IMR-90 (cell line): Measurements from ENCODE around the gene B2M.

Experiments used
- CHD1 ChIP-seq: IDR thresholded peaks from 2 replicates; pipeline ENCODE4 v1.6.1; 2012; ENCODE audit warnings: low read depth, low read length, improper control_type of control experiment
- FOS ChIP-seq: fragments of 150-350 bp; IDR thresholded peaks from 2 replicates; pipeline ENCODE4 v1.6.1; 2016; ENCODE audit warnings: low read depth, low read length
- MAFK ChIP-seq: IDR thresholded peaks from 2 replicates; pipeline ENCODE4 v1.6.1; 2012; ENCODE audit warnings: low read depth, low read length, improper control_type of control experiment
- MXI1 ChIP-seq: IDR thresholded peaks from 2 replicates; pipeline ENCODE4 v1.6.1; 2012; ENCODE audit warnings: low read depth, mild to moderate bottlenecking, low read length, moderate library complexity, borderline replicate concordance
- POLR2A ChIP-seq: IDR thresholded peaks from 2 replicates; pipeline ENCODE4 v1.6.1; 2012; ENCODE audit warnings: mild to moderate bottlenecking, low read depth, low read length
- RAD21 ChIP-seq: IDR thresholded peaks from 2 replicates; pipeline ENCODE4 v1.6.1; 2012; ENCODE audit warnings: low read length, improper control_type of control experiment
- SMC3 ChIP-seq: fragments of 150-350 bp; IDR thresholded peaks from 2 replicates; pipeline ENCODE4 v1.6.1; 2016; ENCODE audit warnings: low read depth, mild to moderate bottlenecking, antibody characterized with exemption, low read length, moderate library complexity
- TF ChIP-seq, protein P1 (sequence below): conservative IDR thresholded peaks from 2 replicates; pipeline ENCODE4 v1.5.1; 2012; ENCODE audit warnings: mild to moderate bottlenecking, low read depth, low read length, improper control_type of control experiment

DNA sequence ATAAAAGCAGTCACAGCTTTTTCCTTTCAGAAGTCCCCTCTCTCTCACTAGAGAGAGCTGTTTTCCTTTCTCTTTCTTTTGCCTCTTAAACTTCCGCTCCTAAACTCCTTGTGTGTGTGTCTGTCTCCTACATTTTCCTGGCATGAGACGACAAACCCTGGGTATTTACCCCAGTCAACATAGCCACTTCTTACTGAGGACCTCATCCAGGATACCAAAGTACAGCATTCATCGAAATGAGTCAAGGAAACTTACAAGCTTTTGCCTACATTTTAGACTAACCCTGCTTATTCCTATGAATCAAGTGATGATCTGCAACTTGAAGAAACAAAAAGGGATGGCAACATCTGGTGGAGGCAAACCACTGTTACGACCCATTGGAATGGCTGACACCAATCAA, 16.9 kb upstream of the B2M start:
- TF ChIP-seq, protein P1, sequence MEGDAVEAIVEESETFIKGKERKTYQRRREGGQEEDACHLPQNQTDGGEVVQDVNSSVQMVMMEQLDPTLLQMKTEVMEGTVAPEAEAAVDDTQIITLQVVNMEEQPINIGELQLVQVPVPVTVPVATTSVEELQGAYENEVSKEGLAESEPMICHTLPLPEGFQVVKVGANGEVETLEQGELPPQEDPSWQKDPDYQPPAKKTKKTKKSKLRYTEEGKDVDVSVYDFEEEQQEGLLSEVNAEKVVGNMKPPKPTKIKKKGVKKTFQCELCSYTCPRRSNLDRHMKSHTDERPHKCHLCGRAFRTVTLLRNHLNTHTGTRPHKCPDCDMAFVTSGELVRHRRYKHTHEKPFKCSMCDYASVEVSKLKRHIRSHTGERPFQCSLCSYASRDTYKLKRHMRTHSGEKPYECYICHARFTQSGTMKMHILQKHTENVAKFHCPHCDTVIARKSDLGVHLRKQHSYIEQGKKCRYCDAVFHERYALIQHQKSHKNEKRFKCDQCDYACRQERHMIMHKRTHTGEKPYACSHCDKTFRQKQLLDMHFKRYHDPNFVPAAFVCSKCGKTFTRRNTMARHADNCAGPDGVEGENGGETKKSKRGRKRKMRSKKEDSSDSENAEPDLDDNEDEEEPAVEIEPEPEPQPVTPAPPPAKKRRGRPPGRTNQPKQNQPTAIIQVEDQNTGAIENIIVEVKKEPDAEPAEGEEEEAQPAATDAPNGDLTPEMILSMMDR = no peak
- no peak for TF ChIP-seq RAD21
- no peak for TF ChIP-seq POLR2A
- TF ChIP-seq SMC3 = no peak
- no peak for TF ChIP-seq MXI1
- no peak for TF ChIP-seq MAFK
- TF ChIP-seq CHD1 = no peak
- no peak for TF ChIP-seq FOS
